Type B pancreatic cell (in vitro differentiated cells): Measurements from ENCODE around the gene CLPX. TPM values are rescaled to one million over a fixed set of nuclear protein-coding genes. Genes with fewer than 3 reads are reported as not detected.

Source experiments
- DNase-seq: peaks from one replicate; pipeline ENCODE4 v3.0.0; 2021; ENCODE audit warnings: mixed read lengths; ENCODE audit not compliant: unreplicated experiment; ENCODE audit errors: extremely low spot score
- H3K27ac Mint-ChIP-seq: 2 replicates; pipeline ENCODE4 v1.8.0; 2021; ENCODE audit warnings: mild to moderate bottlenecking, mixed read lengths
- H3K27me3 Mint-ChIP-seq: 2 replicates; pipeline ENCODE4 v1.8.0; 2021; ENCODE audit warnings: mixed read lengths
- H3K36me3 Mint-ChIP-seq: 2 replicates; pipeline ENCODE4 v1.8.0; 2021; ENCODE audit warnings: mixed read lengths
- H3K4me1 Mint-ChIP-seq: one replicate; pipeline ENCODE4 v1.8.0; 2021; ENCODE audit warnings: mixed read lengths; ENCODE audit not compliant: unreplicated experiment
- H3K4me3 Mint-ChIP-seq: 2 replicates; pipeline ENCODE4 v1.8.0; 2021; ENCODE audit warnings: mild to moderate bottlenecking, mixed read lengths
- H3K9me3 Mint-ChIP-seq: 2 replicates; pipeline ENCODE4 v1.8.0; 2021; ENCODE audit warnings: mixed read lengths
- total RNA-seq: library from RNA; stranded (reverse); gene quantifications from 2 replicates; pipeline ENCODE4 v1.2.1, GENCODE V29; 2021; ENCODE audit warnings: low replicate concordance
- TF ChIP-seq, protein P1 (sequence below): fragments of 200-600 bp; sonication (generic); conservative IDR thresholded peaks from 2 replicates; pipeline ENCODE4 v1.5.0; 2021; ENCODE audit warnings: antibody characterized with exemption, mild to moderate bottlenecking

CLPX gene
- total RNA-seq, 1 donor from 2014 or later = 55.1 TPM

GRCh38 chr15:65115086-65115485, 70.1 kb downstream of the CLPX start, which contains the start of gene UBAP1L:
UBAP1L (minus strand) TSS chr15:65115200; CDS start chr15:65106215, 8,985 bp downstream.
- Mint-ChIP-seq H3K27me3 (no peaks in the 10 kb centered on the region), H3K9me3 (no peaks in the 10 kb centered on the region), H3K4me1 (peaks cover 15% of the 10 kb centered on the region), H3K36me3 (peaks cover 49% of the 10 kb centered on the region), H3K27ac (no peak within 1 kb of the TSS), H3K4me3 (no peak within 1 kb of the TSS)
- DNase-seq = no peak
- TF ChIP-seq, protein P1, sequence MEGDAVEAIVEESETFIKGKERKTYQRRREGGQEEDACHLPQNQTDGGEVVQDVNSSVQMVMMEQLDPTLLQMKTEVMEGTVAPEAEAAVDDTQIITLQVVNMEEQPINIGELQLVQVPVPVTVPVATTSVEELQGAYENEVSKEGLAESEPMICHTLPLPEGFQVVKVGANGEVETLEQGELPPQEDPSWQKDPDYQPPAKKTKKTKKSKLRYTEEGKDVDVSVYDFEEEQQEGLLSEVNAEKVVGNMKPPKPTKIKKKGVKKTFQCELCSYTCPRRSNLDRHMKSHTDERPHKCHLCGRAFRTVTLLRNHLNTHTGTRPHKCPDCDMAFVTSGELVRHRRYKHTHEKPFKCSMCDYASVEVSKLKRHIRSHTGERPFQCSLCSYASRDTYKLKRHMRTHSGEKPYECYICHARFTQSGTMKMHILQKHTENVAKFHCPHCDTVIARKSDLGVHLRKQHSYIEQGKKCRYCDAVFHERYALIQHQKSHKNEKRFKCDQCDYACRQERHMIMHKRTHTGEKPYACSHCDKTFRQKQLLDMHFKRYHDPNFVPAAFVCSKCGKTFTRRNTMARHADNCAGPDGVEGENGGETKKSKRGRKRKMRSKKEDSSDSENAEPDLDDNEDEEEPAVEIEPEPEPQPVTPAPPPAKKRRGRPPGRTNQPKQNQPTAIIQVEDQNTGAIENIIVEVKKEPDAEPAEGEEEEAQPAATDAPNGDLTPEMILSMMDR = no peak

DNA sequence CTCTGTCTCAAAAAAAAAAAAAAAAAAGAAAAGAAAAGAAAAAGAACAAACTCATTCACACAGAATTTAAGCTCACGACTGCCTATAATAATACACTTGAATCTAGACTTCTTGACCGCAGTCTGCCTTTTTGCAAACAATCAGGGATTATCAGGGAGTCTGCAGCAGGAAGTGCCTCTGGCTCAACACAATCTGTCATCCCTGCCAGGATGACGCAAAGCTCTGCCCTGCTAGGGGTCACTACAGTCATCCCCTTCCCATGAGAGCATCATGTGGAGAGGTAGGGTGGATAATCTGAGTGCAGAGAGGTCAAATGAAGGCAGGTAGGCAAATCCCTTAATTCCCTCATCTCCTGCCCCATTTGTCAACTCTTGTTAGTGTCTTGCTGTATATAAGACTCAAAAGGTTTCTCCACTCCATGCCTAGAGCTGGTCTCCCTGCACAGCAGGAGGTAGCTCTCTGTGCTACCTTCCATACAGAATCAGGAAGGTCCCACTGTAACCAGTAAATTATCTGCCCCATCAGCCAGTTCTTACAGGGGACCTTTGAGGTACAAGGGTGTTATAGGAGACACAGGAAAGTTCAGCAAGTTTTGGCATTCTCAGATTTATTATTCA, 74.4 kb downstream of the CLPX start:
- no peaks in the 10 kb centered on the region for H3K27me3 Mint-ChIP-seq
- no peaks in the 10 kb centered on the region for H3K9me3 Mint-ChIP-seq
- H3K4me3 Mint-ChIP-seq = no peak overlapping the region
- H3K36me3 Mint-ChIP-seq = peaks cover 37% of the 10 kb centered on the region
- TF ChIP-seq, protein P1 = no peak
- DNase-seq = no peak
- no peak overlapping the region for H3K27ac Mint-ChIP-seq
- H3K4me1 Mint-ChIP-seq = peaks cover 13% of the 10 kb centered on the region

DNA sequence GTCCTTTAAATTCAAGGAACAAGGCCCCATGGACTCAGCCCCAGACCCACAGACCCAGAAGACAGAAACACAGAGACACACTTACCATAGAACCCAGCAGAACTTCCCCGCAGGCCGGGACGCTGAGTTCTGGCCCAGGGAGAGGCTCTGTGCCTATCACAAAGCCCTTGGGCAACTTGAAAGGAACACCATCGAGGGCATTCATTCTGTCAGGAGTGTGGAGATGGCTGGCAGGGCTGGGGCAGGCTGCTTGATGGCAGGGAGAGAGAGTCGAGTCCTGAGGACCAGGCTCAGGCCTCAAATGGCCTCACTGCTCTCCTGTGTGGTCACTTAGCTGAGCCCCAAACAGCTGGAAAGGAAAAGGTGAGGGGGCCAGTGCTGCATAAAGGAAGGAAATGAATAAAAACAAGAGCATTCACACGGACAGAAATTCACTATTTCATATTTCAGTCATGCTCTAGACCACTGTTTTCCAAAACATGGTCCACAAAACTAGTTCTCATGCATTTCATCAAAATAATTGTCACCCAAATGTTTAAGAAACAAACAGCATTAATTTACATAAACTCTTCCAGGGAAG, 79.0 kb downstream of the CLPX start:
- Mint-ChIP-seq H3K27ac (no peak overlapping the region), H3K4me1 (peaks cover 13% of the 10 kb centered on the region), H3K9me3 (no peaks in the 10 kb centered on the region), H3K36me3 (peaks cover 21% of the 10 kb centered on the region), H3K27me3 (peaks cover 3% of the 10 kb centered on the region), H3K4me3 (no peak overlapping the region)
- TF ChIP-seq, protein P1 = no peak
- DNase-seq = no peak

DNA sequence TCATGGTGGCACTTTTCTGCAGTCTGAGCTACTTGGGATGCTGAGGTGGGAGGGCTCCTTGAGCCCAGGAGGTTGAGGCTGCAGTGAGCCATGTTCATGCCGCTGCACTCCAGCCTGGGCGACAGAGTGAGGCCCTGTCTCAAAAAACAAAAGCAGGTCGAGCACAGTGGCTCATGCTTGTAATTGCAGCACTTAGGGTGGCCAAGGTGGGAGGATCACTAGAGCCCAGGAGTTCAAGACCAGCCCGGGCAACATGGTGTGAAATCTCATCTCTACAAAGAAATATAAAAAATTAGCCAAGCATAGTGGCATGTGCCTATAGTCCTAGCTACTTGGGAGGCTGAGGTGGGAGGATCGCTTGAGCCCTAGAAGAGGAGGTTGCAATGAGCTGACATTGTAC, 80.1 kb downstream of the CLPX start:
- DNase-seq = no peak

GRCh38 chr15:65102912-65103311, 82.2 kb downstream of the CLPX start:
- H3K4me1 Mint-ChIP-seq = peaks cover 6% of the 10 kb centered on the region
- no peak for DNase-seq
- H3K36me3 Mint-ChIP-seq = peaks cover 26% of the 10 kb centered on the region
- H3K27me3 Mint-ChIP-seq = peaks cover 3% of the 10 kb centered on the region
- H3K27ac Mint-ChIP-seq = no peak overlapping the region
- H3K4me3 Mint-ChIP-seq = no peak overlapping the region
- no peaks in the 10 kb centered on the region for H3K9me3 Mint-ChIP-seq
- TF ChIP-seq, protein P1 = no peak

More for the DNA sequence above, 80.1 kb downstream of the CLPX start:
- H3K4me3 Mint-ChIP-seq = no peak overlapping the region
- TF ChIP-seq, protein P1 = no peak
- H3K4me1 Mint-ChIP-seq = peaks cover 6% of the 10 kb centered on the region
- H3K9me3 Mint-ChIP-seq = no peaks in the 10 kb centered on the region
- peaks cover 23% of the 10 kb centered on the region for H3K36me3 Mint-ChIP-seq
- no peak overlapping the region for H3K27ac Mint-ChIP-seq
- H3K27me3 Mint-ChIP-seq = peaks cover 3% of the 10 kb centered on the region
